Endometrium (tissue), 2 donors: Measurements from ENCODE around the gene ABHD8.

Experiments
- FAIRE-seq: peaks from 2 replicates; lab custom pipeline; 2012; peaks lifted over from hg19 to GRCh38; lab: Jason Lieb, UNC
- donor health status: control.
- donor health status: control.

The ABHD8 gene

GRCh38 chr19:17266026-17266425, 37.2 kb downstream of the ABHD8 start:
- FAIRE-seq: no peak

- no peak for FAIRE-seq
Observed at GRCh38 chr19:17264641-17264979, 38.6 kb downstream of the ABHD8 start, which contains the start of gene USHBP1. Gene USHBP1 (minus strand): TSS chr19:17264745. CDS start chr19:17264299, 446 bp downstream.

DNA sequence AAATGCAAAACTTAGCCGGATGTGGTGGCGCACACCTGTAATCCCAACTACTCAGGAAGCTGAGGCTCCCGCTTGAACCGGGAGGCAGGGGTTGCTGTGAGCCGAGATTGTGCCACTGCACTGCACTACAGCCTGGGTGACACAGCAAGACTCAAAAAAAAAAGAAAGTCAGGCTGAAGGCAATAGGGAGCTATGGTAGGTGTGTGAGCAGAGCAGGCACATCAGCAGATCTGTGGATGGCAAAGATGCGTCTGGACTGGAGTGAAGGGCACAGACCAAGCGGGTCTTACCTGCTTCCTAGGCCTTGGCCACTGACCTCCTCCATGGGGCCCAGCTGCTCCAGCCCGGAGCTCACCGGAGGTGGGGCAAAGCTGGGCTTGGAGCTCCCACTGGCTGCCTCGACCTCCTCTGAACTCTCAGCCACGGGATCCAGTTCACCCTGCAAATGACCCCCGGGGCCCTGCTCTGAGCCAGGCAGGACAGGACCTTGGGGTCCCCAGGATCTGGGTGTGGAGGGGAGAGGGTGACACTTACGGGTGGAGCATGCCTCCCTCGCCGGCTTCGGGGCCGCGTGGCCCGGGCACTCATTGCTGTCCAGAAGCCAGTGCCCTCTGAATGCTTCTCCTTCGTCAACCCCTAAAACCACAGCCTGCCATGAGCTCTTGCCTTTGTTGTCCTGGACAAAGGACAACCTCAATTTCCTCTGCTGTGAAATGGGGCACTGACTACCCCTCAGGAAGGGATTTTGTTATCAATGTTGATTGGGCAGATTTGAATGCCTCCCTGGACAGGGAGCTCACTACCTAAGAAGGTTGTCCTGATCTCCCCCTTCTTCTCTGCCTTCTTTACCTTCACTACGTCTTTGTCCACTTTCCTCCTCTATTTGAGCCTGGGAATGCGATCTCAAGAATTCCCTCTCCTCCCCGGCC, 39.2 kb downstream of the ABHD8 start:
- no peak for FAIRE-seq

DNA sequence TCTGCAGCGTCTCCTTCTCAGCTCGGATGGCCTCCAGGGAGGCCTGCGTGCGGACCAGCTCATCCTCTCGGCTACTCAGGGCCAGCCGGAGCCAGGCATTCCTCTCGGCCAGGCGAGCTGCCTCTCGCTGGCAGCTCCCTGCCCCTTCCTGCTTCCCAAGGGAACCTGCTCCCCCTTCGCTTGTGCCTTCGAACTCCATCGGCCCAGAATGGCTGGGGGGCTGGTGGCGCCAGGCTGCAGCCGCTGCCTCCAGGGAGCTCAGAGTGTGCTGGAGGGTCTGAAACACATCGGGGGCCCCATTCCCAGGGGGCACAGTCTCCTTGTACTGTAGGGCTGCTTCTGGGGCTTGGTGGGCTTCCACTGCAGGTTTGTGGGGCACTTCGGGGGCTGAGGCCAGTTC, 40.7 kb downstream of the ABHD8 start:
- FAIRE-seq: no peak

GRCh38 chr19:17260842-17261325, 42.3 kb downstream of the ABHD8 start:
- no peak for FAIRE-seq

GRCh38 chr19:17259934-17260333, 43.3 kb downstream of the ABHD8 start:
- FAIRE-seq: no peak

GRCh38 chr19:17259118-17259780, 44.0 kb downstream of the ABHD8 start:
- FAIRE-seq: no peak

DNA sequence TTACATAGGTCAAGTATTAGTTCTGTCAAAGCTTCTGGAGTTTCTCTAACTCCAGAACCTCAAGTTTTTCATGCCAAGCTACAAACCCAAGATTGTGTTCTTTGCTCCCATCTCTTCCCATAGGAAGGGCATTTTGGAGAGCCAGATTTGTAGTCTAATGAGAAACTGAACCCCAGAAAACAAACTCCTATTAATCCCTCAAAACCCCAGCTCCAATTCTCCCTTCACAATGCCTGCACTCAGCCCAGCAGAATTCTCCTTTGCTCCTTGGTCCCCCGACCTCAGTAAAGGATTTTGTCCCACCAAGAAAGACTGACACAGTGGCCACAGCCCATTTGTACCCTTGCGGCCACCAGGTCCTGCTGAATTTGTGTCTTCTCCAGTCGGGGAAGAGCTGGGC, 47.1 kb downstream of the ABHD8 start:
- FAIRE-seq: no peak

DNA sequence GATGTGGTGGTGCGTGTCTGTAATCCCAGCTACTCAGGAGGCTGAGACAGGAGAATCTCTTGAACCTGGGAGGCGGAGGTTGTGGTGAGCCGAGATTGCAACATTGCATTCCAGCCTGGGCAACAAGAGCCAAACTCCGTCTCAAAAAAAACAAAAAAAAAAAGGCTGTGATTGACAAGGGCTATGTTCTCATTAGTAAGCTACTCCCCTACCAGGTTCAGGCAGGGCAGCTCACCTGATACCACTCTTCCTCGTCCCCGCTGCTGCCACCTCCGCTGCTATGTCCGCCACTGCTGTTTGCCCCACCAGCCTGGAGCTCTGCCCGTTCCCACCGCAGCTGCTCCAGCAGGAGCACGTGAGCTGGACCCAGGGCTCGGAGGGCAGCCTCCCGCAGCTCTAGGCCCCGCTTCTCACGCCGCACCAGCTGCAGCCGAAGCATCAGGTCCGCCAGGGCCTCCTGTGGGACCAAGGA, 48.0 kb downstream of the ABHD8 start:
- FAIRE-seq: no peak

DNA sequence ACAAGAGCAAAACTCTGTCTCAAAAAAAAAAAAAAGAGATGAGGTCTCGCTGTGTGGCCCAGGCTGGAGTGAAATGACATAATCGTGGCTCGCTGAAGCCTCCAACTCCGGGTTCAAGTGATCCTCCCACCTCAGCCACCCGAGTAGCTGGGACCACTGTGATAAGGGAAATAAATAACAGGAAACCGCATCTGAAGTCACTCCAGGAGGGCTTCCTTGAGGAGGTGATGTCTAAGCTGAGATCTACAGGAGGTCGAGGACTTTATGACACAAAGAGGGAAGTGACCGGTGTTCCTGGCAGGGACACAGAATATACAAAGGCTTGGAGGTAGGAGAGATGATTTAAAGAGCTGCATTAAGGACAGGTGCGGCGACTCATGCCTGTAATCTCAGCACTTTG, 48.6 kb downstream of the ABHD8 start:
- no peak for FAIRE-seq

GRCh38 chr19:17249887-17250548, 53.2 kb downstream of the ABHD8 start:
- no peak for FAIRE-seq

DNA sequence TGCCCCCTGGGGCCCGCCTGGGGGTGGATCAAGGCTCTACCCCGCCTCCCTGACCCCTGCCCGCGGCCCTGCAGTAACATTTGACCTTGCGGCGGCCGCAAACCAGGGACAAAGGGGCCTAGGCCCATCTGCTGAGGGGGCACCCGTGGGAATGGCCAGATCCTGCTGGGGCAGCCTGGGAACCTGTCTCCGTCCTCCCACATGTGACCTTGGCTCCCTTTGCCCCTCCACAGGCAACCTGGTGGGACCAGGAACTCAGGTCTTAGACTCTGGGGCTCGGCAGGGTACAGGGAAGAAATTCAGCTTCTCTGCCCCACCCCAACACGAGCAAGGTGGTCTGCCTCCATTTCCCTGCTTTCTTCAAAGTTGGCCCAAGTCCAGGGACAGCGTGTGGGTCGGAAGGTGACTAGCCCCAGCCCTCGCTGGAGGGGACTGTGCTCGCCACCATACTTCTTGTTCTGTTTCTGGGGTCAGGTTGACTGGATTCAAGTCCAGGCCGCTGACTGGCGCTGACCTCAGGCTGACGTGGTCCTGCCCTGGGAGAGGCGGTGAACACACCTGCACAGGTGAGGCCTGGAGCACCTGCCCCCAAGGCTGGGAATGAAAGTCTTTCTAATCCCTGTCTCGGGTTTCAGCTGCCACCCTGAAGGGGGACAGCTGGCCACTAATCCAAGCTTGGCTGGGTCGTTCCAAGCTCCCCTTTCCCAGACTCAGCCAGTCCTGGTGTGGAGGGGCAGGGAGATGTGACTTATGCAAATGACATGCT, 55.0 kb downstream of the ABHD8 start:
- no peak for FAIRE-seq

DNA sequence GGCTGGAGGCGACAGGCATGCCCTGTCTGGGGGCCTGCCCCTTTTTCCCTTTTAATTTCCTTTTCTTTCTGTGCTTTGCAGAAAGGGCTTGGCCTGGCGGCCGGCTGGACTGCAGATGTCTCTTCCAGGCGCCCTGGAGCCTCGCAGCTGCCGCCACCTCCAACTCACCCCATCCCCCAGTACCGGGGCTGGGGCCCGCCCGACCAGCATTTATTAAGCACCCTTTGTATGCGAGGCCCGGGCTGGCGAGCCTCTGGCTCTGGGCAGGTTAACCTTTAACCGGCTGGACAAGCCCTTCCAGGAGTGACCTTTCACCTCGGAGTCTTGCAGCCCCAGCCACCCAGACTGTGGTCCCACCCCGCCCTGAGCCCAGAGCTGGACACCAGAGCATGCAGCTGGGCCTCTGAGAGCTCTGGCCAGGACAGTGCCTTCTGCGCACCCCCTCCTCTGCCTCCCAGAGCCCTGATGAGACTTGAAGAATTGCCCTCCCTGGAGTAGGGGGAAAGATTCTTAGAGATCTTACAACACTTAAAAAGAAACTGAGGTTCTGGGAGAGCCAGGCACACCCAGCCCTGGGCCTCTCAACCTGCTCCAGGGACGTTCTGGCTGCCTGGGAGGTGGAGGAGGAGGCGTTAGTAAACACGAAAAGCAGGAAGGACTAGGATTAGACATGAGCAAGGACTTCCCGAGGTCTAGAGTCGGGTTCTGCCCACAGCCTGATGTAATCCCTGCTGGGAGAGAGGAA, 56.4 kb downstream of the ABHD8 start:
- FAIRE-seq: no peak

GRCh38 chr19:17245535-17245984, 57.7 kb downstream of the ABHD8 start, which contains the start of gene NR2F6:
Gene NR2F6 (minus strand): TSS chr19:17245919. CDS start chr19:17245220, 699 bp downstream.
- FAIRE-seq: no peak

DNA sequence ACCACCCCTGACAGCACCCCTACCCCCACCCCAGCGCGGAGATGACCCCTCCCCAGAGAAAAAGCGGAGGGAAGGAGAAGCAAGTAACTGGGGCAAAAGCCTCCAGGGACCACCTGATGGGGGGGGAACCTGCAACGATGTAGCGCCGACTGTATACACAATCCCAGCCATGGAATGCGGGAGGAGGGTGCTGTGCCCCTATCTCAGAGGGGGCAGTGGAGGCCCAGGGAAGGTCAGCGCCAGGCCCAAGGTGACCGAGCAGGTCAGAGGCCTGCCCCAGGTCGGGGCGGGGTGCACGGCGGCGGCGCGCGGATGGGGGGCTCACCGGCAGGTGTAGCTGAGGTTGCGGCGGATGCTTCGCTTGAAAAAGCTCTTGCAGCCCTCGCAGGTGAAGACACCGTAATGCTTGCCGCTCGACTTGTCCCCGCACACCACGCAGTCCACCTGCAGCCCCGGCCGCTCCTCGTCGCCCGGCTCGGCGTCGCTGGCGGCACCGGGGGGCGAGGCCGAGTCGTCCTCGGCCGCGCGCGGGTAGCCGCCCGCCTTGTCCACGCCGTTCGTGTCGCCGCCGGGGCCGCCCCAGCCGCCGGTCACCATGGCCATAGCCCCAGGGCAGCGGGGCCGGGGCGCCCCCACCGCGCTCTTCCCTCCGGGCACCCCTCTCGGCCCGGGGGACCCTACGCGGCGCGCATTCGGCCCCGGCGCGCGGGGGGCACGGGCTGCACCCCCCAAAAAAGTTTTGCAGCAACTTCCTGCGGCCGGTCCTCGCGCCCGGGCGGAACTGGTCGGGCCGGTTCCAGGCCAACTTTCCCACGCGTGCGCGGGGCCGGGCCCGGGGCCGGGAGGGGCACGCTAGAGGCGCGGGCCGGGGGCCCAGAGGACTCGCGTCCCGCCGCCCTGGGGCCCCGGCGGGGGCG, 58.3 kb downstream of the ABHD8 start:
- no peak for FAIRE-seq

- no peak for FAIRE-seq
Observed at GRCh38 chr19:17243830-17244617, 59.2 kb downstream of the ABHD8 start.

- FAIRE-seq: no peak
Observed at GRCh38 chr19:17243211-17243829, 59.9 kb downstream of the ABHD8 start.

DNA sequence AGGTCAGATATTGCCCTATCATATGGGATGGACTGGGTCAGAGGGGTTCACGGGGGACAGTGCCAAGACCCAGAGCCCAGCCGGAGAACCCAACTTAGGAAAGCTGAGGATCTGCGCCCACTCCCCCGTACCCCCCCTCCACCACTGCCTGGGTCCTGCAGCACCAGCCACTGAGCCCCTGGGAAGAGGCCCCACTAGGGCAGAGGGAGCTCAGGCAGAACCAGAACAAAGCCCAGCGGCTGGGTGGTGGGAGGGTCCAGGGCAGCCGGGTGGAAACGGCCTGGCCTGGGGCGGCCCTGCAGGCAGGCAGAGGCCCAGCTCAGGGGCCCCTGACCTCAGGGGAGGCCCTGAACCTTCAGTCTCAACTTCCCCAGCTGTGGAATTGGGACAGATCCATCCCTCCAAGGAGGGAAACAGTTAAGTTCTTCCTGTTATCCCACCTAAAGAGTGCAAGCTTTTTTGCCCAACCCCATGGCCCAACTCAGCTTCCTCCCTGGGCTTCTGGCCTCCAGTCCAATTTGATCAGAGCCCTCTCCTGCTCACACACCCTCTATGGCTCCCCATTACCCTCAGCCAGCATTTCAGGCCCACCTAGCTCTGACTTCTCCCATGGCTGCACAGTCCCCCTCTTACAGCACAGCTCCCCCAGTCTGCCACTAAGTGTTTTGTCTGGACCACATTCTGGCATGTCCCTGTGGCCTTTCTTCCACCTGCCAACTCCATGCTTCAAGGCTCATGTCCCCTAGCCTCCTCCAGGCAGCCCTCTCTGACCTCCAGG, 60.6 kb downstream of the ABHD8 start:
- no peak for FAIRE-seq
